Neural cell (in vitro differentiated cells): ENCODE measurements around the gene H1-8. TPM values are rescaled to one million over a fixed set of nuclear protein-coding genes. Genes with fewer than 3 reads are reported as not detected.

Source experiments
- H2AFZ ChIP-seq: fragments of 200-600, 300-800 bp; sonication (generic), shearing (Covaris generic); 2 replicates; pipeline ENCODE4 v1.6.0; 2014; ENCODE audit warnings: low read depth, mild to moderate bottlenecking, antibody characterized with exemption, low read length, moderate library complexity
- H3F3A ChIP-seq: fragments of 200-600 bp; shearing (Covaris generic); 2 replicates; pipeline ENCODE4 v1.6.1; 2016; ENCODE audit warnings: mild to moderate bottlenecking, moderate library complexity, mixed read lengths, antibody characterized with exemption, low read length; ENCODE audit not compliant: insufficient read depth, poor library complexity, severe bottlenecking
- H3K27ac ChIP-seq: fragments of 200-600, 300-800 bp; sonication (generic), shearing (Covaris generic); 2 replicates; pipeline ENCODE4 v1.5.1; 2014; ENCODE audit warnings: mild to moderate bottlenecking, low read length, moderate library complexity
- H3K27me3 ChIP-seq: fragments of 300-800, 200-600 bp; sonication (generic), shearing (Covaris generic); 2 replicates; pipeline ENCODE4 v1.6.0; 2014; ENCODE audit warnings: mild to moderate bottlenecking, low read depth, low read length, moderate library complexity; ENCODE audit not compliant: insufficient read depth
- H3K36me3 ChIP-seq: fragments of 300-800, 200-600 bp; sonication (generic), shearing (Covaris generic); 2 replicates; pipeline ENCODE4 v1.5.1; 2014; ENCODE audit warnings: mild to moderate bottlenecking, antibody characterized with exemption, low read length, moderate library complexity; ENCODE audit not compliant: insufficient read depth
- H3K4me2 ChIP-seq: fragments of 300-800, 200-600 bp; sonication (generic), shearing (Covaris generic); 2 replicates; pipeline ENCODE4 v1.6.0; 2014; ENCODE audit warnings: mild to moderate bottlenecking, low read length
- H3K4me3 ChIP-seq: fragments of 300-800, 200-600 bp; sonication (generic), shearing (Covaris generic); 2 replicates; pipeline ENCODE4 v1.5.1; 2014; ENCODE audit warnings: mild to moderate bottlenecking, low read length, moderate library complexity
- H3K79me2 ChIP-seq: fragments of 200-600 bp; shearing (Covaris generic); replicated peaks from 2 replicates; pipeline ENCODE4 v1.6.0; 2014; ENCODE audit warnings: mild to moderate bottlenecking, low read length, moderate library complexity; ENCODE audit not compliant: insufficient read depth
- H3K9ac ChIP-seq: fragments of 300-800, 200-600 bp; sonication (generic), shearing (Covaris generic); 2 replicates; pipeline ENCODE4 v1.6.1; 2016; ENCODE audit warnings: mild to moderate bottlenecking, low read length, mixed read lengths
- H3K9me2 ChIP-seq: fragments of 200-600 bp; shearing (Covaris generic); 2 replicates; pipeline ENCODE4 v1.6.1; 2016; ENCODE audit warnings: mild to moderate bottlenecking, low read length, mixed read lengths; ENCODE audit not compliant: insufficient read depth
- H3K9me3 ChIP-seq: fragments of 200-600, 300-800 bp; sonication (generic), shearing (Covaris generic); 2 replicates; pipeline ENCODE4 v1.6.1; 2016; ENCODE audit warnings: mild to moderate bottlenecking, mixed run types, low read length, moderate library complexity, mixed read lengths
- H4K20me1 ChIP-seq: fragments of 200-600 bp; shearing (Covaris generic); 2 replicates; pipeline ENCODE4 v1.6.1; 2016; ENCODE audit warnings: mild to moderate bottlenecking, mixed run types; ENCODE audit not compliant: insufficient read depth
- CTCF ChIP-seq: fragments of 450-650 bp; IDR thresholded peaks from 2 replicates; pipeline ENCODE4 v1.5.1; 2014; ENCODE audit warnings: antibody characterized with exemption, mild to moderate bottlenecking, moderate library complexity; ENCODE audit not compliant: poor library complexity, severe bottlenecking
- EP300 ChIP-seq: fragments of 450-650 bp; conservative IDR thresholded peaks from 2 replicates; pipeline ENCODE4 v1.6.1; 2014; ENCODE audit warnings: antibody characterized with exemption, mild to moderate bottlenecking, moderate library complexity; ENCODE audit not compliant: poor library complexity, severe bottlenecking
- EZH2 ChIP-seq: fragments of 200-600, 300-800 bp; shearing (Covaris generic), sonication (generic); IDR thresholded peaks from 2 replicates; pipeline ENCODE4 v1.6.1; 2014; ENCODE audit warnings: antibody characterized with exemption, low read length, borderline replicate concordance, mild to moderate bottlenecking; ENCODE audit not compliant: insufficient read depth, poor library complexity, severe bottlenecking
- MXI1 ChIP-seq: fragments of 450-650 bp; conservative IDR thresholded peaks from 2 replicates; pipeline ENCODE4 v1.6.1; 2014; ENCODE audit warnings: antibody characterized with exemption, mild to moderate bottlenecking; ENCODE audit not compliant: poor library complexity, severe bottlenecking
- POLR2AphosphoS5 ChIP-seq: IDR thresholded peaks from 2 replicates; pipeline ENCODE4 v1.6.1; 2012
- RAD21 ChIP-seq: fragments of 450-650 bp; conservative IDR thresholded peaks from 2 replicates; pipeline ENCODE4 v1.6.1; 2014; ENCODE audit warnings: antibody characterized with exemption, mild to moderate bottlenecking, moderate library complexity
- REST ChIP-seq: IDR thresholded peaks from 2 replicates; pipeline ENCODE4 v1.6.1; 2012; ENCODE audit warnings: borderline replicate concordance
- SMC3 ChIP-seq: fragments of 450-650 bp; conservative IDR thresholded peaks from 2 replicates; pipeline ENCODE4 v1.6.1; 2014; ENCODE audit warnings: antibody characterized with exemption, mild to moderate bottlenecking, moderate library complexity; ENCODE audit not compliant: poor library complexity
- TAF1 ChIP-seq: IDR thresholded peaks from 2 replicates; pipeline ENCODE4 v1.6.1; 2012; ENCODE audit warnings: low read depth
- polyA plus RNA-seq: library from polyadenylated mRNA; depleted of rRNA; stranded (reverse); fragments of >200 nt; gene quantifications from 2 replicates; pipeline ENCODE4 v1.2.3, GENCODE V29; 2014

The H1-8 gene
- polyA plus RNA-seq, 1 donor from 2014 or later = not detected

GRCh38 chr3:129533406-129533805, 9.6 kb upstream of the H1-8 start:
- Histone ChIP-seq H3K36me3 (no peaks in the 10 kb centered on the region), H2AFZ (no peak overlapping the region), H4K20me1 (no peaks in the 10 kb centered on the region), H3F3A (no peaks in the 10 kb centered on the region), H3K4me2 (no peak overlapping the region), H3K27me3 (no peaks in the 10 kb centered on the region), H3K79me2 (no peaks in the 10 kb centered on the region), H3K27ac (no peak overlapping the region), H3K9me3 (no peaks in the 10 kb centered on the region), H3K9me2 (no peaks in the 10 kb centered on the region), H3K9ac (no peak overlapping the region), H3K4me3 (no peak overlapping the region)
- TF ChIP-seq SMC3 (no peak), EP300 (no peak), REST (no peak), RAD21 (no peak), POLR2AphosphoS5 (no peak), EZH2 (no peak), CTCF (no peak), TAF1 (no peak), MXI1 (no peak)

- H3K36me3 ChIP-seq = no peaks in the 10 kb centered on the region
- no peaks in the 10 kb centered on the region for H3K9me3 ChIP-seq
- no peak overlapping the region for H3K9ac ChIP-seq
- TF ChIP-seq EZH2 (no peak), TAF1 (no peak), EP300 (no peak), SMC3 (no peak), CTCF (no peak), RAD21 (no peak), REST (no peak)
- H2AFZ ChIP-seq = no peak overlapping the region
- H3K79me2 ChIP-seq = no peaks in the 10 kb centered on the region
- no peak overlapping the region for H3K27ac ChIP-seq
- H3K27me3 ChIP-seq = no peaks in the 10 kb centered on the region
- H3K4me3 ChIP-seq = no peak overlapping the region
- no peaks in the 10 kb centered on the region for H3F3A ChIP-seq
- no peaks in the 10 kb centered on the region for H3K9me2 ChIP-seq
- H3K4me2 ChIP-seq = no peak overlapping the region
- no peaks in the 10 kb centered on the region for H4K20me1 ChIP-seq
Measured at GRCh38 chr3:129534428-129535027, 8.4 kb upstream of the H1-8 start.
